NCI-H1930 (cell line): ENCODE data around the gene LPAR3.
"Not testable (repeated sequence)": the region's sequence is repeated elsewhere in the genome, so short reads cannot be mapped to it uniquely, and the experiment has no call there.

Experiments used
- DNase-seq, 2 experiments: peaks; one replicate each; lab custom pipeline; 2025; lab: John Stamatoyannopoulos, UW

Gene LPAR3

DNA sequence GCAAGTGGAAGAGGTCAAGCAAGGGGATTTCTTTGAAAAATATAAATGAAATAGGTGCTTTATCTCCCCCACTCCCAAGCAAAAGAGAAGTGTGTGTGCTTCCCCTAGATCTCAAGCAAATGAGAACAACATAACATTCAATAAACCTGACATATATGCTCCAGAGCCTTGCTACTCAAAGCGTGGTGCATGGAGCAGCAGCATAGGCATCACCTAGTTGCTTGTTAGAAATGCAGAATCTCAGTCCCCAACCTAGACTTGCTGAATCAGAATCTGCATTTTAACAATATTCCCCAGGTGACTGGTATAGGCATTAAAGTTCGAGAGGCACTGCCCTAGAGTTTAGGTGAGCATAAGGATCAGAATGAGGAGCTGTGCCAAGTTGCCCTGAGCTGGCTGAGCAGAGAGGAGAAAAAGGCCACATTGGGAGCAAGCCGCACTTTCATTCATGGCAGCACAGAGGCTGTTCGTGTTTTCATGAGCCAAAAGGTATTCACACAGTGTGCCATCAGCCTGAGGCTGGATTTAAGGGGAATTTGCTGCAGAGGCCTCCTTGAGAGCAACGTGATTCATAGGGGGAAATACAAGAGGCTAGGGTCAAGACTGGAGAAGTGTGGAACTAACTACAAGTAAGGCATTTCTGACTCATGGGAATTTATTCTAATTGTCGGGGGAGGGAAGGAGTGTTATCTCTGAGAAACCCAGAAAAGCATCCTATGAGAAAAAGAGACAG, 14.3 kb upstream of the LPAR3 start:
- no peak for DNase-seq

DNA sequence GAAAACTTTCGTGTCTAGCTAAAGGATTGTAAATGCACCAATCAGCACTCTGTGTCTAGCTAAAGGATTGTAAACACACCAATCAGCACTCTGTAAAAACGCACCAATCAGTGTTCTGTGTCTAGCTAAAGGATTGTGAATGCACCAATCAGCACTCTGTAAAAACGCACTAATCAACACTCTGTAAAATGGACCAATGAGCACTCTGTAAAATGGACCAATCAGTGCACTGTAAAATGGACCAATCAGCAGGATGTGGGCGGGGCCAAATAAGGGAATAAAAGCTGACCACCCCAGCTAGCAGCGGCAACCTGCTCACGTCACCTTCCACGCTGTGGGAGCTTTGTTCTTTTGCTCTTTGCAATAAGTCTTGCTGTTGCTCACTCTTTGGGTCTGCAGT, 9.7 kb upstream of the LPAR3 start:
- not testable (repeated sequence) for DNase-seq

DNA sequence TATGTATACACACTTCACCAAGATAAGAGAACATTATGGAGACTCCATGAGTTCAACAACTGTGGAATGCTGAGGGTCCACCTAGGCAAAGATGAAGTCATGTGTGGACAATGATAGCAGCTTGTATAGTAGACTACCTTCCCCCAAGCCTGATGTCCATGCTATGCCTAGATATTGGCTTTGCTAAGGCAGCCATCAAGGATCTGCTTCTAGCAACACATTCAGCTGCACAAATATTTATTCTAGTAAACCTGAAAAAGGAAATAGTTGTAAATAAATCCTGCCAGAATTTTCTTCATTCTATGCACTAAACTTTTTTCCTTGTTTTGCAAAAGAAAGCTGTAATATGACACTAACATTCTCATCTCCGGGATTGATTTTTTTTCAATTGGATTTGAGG, 7.0 kb upstream of the LPAR3 start:
- no peak for DNase-seq

DNA sequence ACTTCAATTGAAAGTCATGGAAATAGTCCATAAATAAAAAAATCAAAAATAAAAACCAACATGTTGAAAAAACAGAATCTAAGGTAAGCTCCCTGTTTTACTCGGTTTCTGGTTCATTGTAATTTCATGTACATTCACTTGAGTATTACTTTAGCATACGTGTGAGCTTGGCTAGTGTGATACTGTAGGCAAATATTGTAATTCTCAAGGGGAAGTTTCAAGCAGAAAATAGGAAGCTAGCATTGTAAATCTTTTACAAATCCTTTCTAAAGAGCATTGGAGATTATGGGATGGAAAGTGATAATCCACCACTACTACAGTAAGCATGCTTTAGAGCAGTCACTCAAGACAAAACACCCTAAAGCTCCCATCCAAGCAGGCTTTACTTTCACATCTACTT, 3.3 kb upstream of the LPAR3 start:
- no peak for DNase-seq

DNA sequence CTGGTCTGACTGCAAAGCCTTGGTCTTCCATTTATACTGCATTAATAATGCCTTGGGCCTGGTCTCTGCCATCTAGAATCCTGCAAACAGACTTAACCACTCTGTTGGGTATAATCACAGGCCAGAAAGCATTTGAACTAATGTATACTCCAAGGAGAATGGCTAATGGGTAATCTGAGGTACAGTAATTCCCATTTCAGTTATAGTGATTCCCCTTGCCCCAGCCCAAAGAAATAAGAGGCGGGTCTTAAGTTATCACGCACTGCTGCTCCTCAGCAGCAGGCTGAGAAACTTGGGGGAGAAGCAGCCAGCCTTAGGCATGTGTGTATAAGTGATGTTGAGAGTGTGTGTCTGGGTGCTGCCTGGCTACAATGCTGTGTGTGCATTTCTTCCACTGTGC, 2.4 kb downstream of the LPAR3 start:
- no peak for DNase-seq

DNA sequence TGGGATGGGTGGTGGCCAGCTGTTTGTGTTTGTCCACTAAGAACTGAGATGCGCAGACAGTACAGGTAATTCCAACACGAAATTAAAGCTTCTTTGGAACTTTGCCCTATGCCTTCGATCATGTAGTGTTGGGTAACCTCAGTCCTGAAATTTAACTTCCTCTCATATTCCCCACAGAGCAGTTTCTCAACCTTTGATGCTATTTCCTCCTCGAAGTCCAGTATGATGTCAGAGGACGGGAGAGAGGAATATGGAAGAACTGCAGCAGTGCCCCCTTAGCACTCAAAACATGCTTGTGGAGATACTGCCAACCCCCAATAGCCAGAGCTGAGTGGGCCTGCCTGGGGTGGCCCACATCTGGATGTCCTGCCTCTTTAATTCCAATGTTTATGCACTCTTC, 3.6 kb downstream of the LPAR3 start:
- DNase-seq = no peak

DNA sequence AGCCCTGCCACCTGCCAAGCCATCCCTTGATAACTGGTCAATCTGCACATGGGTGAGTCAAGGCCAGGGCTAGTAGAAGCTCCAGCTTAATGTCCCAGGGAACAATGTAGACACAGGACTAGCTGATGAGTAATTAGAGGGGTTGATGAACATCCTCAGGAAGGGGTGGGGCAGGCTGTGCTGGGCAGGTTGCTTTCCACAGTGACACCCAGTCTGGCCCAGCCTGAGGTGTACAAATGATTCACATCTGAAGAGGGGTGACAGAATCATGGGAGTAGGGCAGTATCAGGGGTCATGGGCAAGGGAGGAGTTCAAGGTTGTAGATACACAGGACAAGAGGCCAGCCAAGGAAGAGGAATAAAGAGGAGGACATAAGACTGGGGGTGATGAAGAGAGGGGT, 4.3 kb downstream of the LPAR3 start:
- no peak for DNase-seq

DNA sequence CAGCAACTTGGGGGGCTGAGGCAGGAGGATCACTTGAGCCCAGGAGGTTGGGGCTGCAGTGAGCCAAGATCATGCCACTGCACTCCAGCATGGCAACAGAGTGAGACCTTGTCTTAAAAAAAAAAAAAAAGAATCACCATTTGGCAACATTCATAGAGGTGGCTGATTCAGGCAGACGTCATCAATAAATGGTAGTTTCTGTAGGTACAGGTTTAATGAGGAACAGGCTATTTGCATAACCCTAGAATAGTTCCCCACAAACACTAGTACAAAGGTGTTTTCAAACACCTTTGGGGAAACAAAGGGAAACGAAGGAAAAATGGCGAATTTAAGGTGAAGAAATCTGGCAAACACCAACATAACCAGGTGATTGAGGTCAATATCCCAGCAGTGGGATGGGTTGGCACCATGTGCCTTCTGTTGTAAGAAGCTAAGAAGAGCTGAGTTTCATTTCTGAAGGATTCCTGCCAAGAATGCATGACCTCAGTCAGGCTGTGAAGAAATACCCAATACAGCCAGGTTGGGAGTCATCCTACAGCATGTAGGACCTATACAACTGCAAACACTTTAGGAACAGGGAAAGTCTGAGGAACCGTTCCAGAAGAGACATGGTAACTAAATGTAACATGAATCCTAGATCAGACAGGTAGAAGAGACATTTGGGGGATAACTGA, 5.6 kb downstream of the LPAR3 start:
- DNase-seq = no peak

DNA sequence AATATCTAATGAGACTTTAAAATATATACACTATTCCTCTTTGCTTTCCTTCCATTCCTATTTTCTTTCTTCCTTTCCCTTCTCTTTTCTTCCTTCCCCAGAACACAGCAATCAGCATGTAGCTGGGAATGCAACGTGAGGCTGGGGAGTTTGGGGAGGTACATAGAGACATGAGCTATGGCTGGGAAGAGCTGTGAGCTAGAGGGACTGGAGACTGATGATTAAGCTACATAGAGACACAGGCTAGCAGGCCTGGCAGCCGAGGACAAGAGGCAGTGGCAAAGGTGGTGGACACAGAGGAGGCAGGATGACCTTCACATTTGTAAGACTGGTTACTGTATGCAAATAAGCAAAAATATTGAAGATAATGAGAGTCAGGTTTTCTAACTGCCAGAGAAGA, 7.5 kb downstream of the LPAR3 start:
- no peak for DNase-seq

DNA sequence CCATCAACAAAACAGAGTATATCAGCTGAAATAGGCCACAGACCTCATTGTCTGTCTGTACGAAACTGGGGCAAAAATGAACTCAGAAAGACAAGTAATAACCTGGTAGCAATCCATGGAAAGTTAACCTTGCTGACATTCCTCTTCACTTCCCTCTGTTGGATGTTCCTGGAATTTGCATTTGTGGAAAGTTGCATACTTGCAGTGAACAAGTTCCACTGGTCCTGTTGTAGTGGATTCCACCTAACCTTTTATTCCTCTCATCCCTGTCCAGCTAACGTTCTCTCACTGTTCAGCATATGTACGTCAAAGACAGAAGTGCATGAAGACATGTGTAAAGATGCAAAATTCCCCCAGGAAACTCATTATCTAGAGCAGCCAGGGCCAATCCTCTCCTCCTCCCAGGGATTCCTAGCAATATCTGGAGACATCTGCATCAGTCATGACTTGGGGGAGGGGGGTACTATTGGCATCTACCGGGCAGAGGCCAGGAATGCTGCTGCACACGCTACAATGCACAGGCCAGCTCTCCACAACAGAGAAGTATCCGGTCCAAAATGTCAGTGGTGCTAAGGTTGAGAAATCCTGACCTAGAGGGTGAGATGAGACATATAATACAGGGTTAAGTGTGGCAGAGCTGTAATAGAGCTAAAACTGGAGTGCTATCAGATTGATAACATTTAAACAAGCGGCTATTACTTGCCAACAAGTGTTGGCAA, 8.2 kb downstream of the LPAR3 start:
- no peak for DNase-seq

DNA sequence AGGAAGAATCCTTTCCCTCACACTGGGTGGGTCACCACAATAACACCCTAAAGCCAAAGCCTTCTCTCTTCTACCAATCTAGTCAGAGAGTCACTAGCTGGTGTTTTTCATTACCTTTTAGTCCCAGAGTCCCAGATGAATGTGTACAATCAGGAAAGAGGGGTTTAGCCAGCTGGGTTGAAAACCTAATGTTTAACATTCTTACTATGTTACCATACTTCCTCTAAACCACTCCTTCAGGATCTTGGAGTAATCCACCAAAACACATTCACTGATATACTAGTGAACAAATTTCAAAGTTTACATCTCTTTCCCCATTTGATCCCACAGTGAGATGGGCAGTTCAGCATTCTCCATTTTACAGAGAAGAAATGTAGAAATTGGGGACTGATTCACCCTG, 9.7 kb downstream of the LPAR3 start:
- DNase-seq = no peak

DNA sequence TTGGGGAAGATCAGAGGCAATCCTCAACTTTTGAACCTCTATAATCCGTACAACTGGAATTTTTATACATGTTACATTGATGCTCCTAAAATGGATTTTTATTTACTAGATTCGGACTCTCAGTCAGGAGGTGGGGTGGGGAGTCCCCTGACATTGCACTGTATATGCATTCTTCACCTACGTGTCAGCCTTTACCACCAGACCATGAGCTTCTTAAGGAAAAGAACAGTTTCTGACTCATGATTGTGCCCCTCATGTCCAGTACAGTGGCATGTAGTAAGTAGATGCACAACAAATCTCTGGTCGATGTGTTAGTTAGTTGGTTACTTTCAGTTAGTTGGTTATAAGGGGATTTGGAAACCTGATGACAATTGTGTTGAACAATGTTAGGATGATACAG, 15.4 kb downstream of the LPAR3 start:
- DNase-seq = no peak

DNA sequence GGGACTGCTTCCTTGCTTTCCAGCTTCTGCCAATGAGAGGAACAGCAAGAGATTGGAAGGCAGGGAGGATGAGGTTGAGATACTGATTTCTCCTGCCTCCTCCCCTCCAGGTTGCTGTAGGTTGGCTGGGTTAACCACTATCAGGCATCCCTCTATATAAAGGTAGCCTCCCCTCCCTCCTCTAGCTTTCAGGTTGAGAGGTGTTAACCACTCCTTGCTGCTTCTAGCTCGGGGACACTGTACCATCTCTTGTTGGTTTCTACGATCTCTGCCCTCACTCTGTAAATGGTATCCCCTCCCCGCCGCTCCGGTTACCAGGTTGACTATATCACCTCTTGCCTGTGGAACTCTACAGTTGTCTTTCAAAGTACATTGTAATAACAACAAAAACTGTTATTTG, 16.7 kb downstream of the LPAR3 start:
- DNase-seq = no peak

DNA sequence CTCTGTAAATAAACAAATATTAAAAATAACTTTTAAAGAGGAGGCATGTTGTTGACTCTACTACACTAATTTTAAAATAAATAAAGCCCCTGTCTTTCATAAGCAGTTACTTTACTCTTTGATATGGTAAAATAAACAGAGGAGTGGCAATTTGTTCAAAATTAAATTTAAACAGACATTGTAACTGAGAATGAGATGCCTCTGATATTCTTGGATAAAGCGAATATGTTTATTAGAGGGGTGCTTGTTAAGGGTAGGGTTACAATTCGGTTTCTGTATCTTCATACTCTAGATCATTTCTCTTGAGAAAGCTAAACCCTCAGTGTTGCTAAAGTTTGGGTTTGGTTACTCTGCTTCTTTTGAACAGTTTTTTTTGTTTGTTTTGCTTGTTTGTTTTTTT, 19.6 kb downstream of the LPAR3 start:
- DNase-seq = no peak

DNA sequence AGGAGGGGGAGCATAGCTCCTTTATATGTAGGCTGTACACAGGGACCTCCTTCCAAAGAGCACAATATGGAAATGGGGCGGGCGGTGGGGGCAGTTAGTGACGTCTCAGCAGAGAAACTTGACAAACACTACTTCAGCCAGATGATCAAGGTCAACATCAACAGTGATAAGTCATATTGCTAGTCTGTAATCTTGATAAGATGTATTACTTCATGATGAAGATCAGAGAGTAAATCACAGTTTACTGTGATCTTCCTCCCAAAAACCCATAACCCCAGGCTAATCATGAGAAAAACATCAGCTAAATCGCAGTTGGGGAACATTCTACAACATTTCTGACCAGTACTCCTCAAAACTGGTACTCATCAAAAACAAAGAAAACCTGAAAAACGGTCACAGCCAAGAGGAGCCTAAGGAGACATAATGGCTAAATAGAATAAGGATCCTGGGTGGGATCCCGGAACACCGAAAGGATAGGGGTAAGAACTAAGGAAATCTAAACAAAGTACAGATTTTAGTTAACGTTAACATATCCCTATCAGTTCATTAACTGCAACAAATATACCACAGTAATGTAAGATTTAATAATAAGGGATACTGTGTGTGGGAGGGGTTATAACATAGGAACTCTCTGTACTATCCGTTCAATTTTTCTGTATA, 20.2 kb downstream of the LPAR3 start:
- DNase-seq = no peak

DNA sequence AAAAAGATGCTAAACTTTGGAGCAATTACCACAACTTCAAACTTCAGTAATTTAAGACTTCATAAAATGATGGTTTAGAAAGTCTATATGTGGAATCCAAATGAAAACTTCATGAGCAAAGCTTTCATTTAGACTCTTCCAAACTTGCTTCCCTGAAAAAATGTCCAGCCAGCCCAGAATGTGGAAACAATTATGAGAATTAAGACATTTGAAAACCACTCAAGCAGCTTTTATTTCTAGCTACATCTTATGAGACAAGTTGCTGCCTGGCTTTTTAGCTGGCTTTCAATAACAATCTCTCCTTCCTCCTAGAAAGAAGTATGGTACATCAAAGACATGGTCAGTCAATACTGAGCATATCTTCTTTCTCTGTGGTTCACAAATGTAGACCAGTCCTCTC, 21.8 kb downstream of the LPAR3 start:
- no peak for DNase-seq

DNA sequence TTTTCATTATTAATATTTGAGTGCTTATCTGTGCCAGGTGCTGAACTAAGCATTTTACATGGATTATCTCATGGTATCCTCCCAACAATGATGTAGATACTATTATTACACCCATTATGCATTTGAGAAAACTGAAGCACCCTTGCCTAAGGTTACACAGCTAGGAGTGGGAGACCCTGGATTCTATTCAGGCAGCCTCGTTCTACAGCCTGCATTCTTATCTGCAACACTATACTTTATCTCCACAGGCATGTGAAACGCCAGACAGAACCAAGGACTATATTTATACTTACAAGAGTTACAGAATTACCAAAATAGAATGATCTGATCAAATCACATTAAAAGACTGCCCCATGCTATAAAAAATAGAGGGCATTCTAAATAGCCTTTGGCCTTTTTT, 22.4 kb downstream of the LPAR3 start:
- DNase-seq = no peak

DNA sequence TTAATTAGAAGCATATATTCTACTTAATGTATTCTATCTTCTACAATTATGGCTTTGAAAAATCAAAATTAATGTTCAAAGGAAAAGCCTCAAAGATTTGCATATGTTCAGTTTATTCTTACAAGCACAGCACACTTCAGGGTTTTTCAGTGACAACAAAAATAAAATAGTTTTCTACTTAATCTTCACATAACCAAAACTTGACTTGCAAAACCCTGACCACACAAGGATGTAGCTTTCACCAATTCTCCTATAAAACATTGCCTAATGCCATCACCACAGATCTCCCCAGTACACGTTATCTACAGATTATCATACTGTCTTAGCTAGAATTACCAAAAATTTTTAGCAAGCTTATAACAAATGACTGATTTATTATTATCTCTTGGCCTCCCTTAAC, 23.3 kb downstream of the LPAR3 start:
- no peak for DNase-seq

DNA sequence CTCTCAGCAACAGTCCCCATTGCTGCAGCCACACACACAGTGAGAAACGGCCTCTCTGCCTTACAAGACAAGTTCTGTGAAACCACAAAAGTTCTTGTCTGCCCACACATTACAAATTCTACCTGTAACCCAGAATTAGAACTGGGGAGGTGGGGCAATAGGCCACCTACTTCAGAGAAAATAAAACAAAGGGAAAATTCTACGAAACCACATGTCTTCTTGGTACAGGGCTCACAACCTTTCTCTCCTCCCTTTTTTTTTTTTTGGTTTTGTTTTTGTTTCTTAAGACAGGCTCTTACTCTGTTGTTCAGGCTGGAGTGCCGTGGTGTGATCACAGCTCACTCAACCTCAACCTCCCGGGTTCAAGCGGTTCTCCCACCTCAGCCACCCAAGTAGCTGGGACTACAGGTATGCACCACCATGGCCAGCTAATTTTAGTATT, 30.2 kb downstream of the LPAR3 start:
- no peak for DNase-seq

DNA sequence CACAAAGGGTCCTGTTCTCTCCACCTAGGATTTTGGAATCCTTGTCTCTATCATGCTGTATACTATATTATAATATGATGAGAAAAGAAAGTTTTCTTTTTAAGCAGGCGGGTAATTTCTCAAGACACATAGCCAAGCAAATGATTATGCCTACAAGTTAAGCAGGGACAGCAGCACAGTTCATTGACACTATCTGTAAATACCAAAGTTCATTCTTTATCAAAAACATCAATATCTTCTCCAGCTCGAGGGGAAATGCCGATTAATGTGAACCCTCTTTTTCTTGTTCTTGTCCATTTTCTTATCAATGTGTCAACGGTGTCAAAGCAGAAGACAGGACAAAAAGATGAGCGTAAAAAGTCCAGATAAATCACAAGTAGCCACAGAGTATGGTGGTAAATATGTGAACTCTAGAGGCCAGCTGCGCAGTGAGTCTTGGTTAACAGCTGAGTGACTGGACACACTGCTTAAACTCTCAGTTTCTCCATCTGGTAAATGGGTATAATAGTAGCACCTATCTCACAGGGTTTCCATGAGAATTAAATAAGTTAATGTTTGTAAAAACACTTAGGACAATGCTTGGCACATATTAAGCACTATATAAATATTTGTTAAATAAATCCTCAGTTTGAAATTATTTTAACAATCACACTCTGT, 30.9 kb downstream of the LPAR3 start:
- DNase-seq = no peak

DNA sequence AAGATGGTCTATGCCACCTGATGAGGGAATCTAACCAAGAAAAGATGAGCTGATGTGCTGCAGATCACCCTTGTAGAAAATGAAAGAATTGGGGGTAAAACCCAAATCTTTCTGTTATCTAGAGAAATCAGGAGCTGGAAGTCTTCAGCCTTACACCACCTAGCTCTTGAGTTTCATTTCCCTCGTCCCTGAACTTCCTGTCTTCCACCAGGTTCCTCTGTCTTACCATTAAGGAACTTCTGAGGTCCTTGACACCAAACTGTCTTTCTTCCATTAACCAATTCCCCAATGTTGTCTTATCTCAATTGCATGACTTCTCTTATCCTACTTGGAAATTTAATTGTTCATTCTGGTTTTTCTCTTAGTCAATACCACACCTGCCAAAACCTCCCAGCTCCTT, 31.5 kb downstream of the LPAR3 start:
- no peak for DNase-seq

DNA sequence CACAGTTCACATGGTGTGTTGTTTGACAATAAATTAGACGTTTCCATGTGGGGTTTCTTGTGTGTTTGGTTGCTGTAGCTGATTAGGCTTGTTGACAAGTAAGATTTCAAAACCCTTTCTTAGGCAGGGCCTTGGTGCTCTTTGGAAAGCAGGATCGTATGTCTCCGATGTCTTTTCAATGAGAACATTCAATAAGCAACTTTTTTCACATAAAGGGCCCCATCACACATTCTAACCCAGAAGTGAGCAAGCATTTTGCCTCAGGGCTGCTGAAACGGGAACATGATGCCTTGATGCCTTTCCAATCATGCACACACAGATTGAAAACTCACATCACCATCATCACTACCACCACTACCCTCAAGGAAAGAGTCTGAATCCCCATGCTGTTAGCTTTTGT, 33.1 kb downstream of the LPAR3 start:
- no peak for DNase-seq
